K562 (cell line): ENCODE measurements around the gene DAP. TPM values are rescaled to one million over a fixed set of nuclear protein-coding genes. Genes with fewer than 3 reads are reported as not detected.
A peak's percentile ranks its signal among the peaks of the same experiment; 100 is the strongest.

Experiments used
- ARHGAP35 ChIP-seq: fragments of 450-650 bp; IDR thresholded peaks from 2 replicates; pipeline ENCODE4 v1.6.1; 2018; ENCODE audit not compliant: partially characterized antibody
- BRD4 ChIP-seq: fragments of 200-600 bp; sonication (generic); IDR thresholded peaks from 2 replicates; pipeline ENCODE4 v1.6.1; 2017; ENCODE audit warnings: inconsistent platforms
- EHMT2 ChIP-seq: fragments of 450-650 bp; IDR thresholded peaks from 2 replicates; pipeline ENCODE4 v1.6.1; 2018; ENCODE audit warnings: antibody characterized with exemption
- ETV1 ChIP-seq: fragments of 450-650 bp; conservative IDR thresholded peaks from 2 replicates; pipeline ENCODE4 v1.6.1; 2016; ENCODE audit warnings: missing genetic modification characterization, control low read depth, low read depth, missing compliant biosample characterization
- EZH2 ChIP-seq: IDR thresholded peaks from 2 replicates; pipeline ENCODE4 v1.6.1; 2012; ENCODE audit warnings: low read depth, mild to moderate bottlenecking, inconsistent platforms, low read length, borderline replicate concordance
- FOXK2 ChIP-seq, 2 experiments: fragments of 450-650 bp; IDR thresholded peaks in 1 of 2; conservative IDR thresholded peaks in 1 of 2; 2 replicates each; pipeline ENCODE4 v1.6.1; 2016; ENCODE audit warnings: low read depth in 2 of 2, mild to moderate bottlenecking in 1 of 2
- KLF1 ChIP-seq: fragments of 450-650 bp; IDR thresholded peaks from 2 replicates; pipeline ENCODE4 v1.6.1; 2016; ENCODE audit warnings: missing genetic modification characterization, missing compliant biosample characterization
- MCM3 ChIP-seq: fragments of 450-650 bp; IDR thresholded peaks from 2 replicates; pipeline ENCODE4 v1.6.1; 2016
- OTX1 ChIP-seq: fragments of 450-650 bp; formaldehyde crosslinking; IDR thresholded peaks from 2 replicates; pipeline ENCODE4 v1.4.0; 2022; ENCODE audit warnings: mild to moderate bottlenecking
- POLR2G ChIP-seq: fragments of 200-400 bp; formaldehyde crosslinking; IDR thresholded peaks from 2 replicates; pipeline ENCODE4 v1.6.1; 2017; ENCODE audit warnings: low read depth, mild to moderate bottlenecking, antibody characterized with exemption, low read length, moderate library complexity
- RBM34 ChIP-seq: fragments of 200-400 bp; formaldehyde crosslinking; IDR thresholded peaks from 2 replicates; pipeline ENCODE4 v1.6.1; 2018; ENCODE audit warnings: low read length, borderline replicate concordance; ENCODE audit not compliant: insufficient read depth
- TAF1 ChIP-seq: IDR thresholded peaks from 2 replicates; pipeline ENCODE4 v1.6.1; 2011; ENCODE audit warnings: mild to moderate bottlenecking, low read length, moderate library complexity; ENCODE audit not compliant: insufficient read depth, control insufficient read depth, severe bottlenecking; ENCODE audit errors: extremely low read depth
- WHSC1 ChIP-seq: IDR thresholded peaks from one replicate; pipeline ENCODE4 v1.6.1; 2012; ENCODE audit warnings: low read length, control low read depth, inconsistent platforms
- polyA plus RNA-seq, 8 experiments: library from polyadenylated mRNA; depleted of rRNA in 4 of 8; stranded (reverse) in 5 of 8; unstranded in 3 of 8; fragments of >200 nt; fragmentation: Nextera tagmentation in 2 of 8; fragmentation: Illumina TruSeq in 1 of 8; extraction: Ambion mirVana in 2 of 8; extraction: Trizol in 1 of 8; gene quantifications; 2 replicates each; pipeline versions ENCODE4 v1.2.1 to v1.2.3, GENCODE V29; 2011 to 2014; ENCODE audit warnings: inconsistent platforms in 1 of 8, missing spikeins in 1 of 8
- total RNA-seq, 7 experiments: library from RNA; depleted of rRNA in 6 of 7; stranded (reverse); fragments of >200 nt in 6 of 7; fragmentation: Illumina TruSeq in 2 of 7; extraction: Trizol in 2 of 7; gene quantifications; 2 replicates each; pipeline versions ENCODE4 v1.2.1 to v1.2.3, GENCODE V29; 2011 to 2021; ENCODE audit warnings: low replicate concordance in 1 of 7
- TF ChIP-seq, protein P1 (sequence below): fragments of 450-650 bp; IDR thresholded peaks from 2 replicates; pipeline ENCODE4 v1.6.1; 2016; ENCODE audit warnings: mild to moderate bottlenecking, moderate library complexity
- TF ChIP-seq, protein P2 (sequence below): sonication (generic); formaldehyde crosslinking; IDR thresholded peaks from 2 replicates; pipeline ENCODE4 v1.8.1; 2023; ENCODE audit warnings: mild to moderate bottlenecking, missing genetic modification reagents

Gene DAP
- total and polyA plus RNA-seq, 9 of the 15 experiments (the other 6 are each of a cell fraction or from before 2014, with no cell fraction given): 14.1 to 151 (median 34.5) TPM

DNA sequence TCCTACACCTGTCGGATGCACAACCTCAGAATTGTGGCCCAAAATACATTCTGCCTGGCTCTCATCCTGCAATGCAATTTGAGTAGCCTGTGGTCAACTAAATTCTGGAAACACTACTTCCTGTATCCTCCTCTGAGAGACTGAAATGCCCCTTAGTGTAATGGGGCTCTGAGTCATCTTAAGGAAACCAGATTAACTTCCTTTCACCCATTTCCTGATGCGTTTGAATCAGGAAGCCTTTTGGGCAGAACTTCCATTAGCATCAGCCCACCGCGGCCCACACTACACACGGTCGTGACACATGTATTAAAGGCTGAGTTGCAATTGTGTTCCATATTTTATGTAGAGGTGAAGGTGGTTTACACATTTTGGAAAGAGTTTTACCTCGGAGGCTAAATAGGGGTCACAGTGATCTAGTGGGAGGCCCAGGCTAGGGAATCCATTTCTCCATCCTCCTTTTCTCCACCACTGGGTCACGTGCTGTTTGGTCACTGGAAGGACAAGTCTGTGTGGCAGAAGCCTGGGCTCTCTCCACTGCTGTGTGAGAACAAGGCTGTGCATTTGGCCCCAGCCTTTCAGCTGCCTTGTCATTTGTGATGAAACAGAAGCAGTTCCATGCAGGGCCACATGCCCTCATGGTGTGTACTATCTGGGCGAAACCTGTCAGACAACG lies 55.9 kb downstream of the DAP start (continued):
- TF ChIP-seq FOXK2 (conservative IDR thresholded peaks at IDR 0.05 in 1 of 2, IDR thresholded peaks at IDR 0.05 in 1 of 2; ENCODE audit: low read depth in 2 of 2): no peak
- TF ChIP-seq RBM34: no peak
- TF ChIP-seq BRD4: no peak
- TF ChIP-seq WHSC1: no peak
- TF ChIP-seq, protein P1, sequence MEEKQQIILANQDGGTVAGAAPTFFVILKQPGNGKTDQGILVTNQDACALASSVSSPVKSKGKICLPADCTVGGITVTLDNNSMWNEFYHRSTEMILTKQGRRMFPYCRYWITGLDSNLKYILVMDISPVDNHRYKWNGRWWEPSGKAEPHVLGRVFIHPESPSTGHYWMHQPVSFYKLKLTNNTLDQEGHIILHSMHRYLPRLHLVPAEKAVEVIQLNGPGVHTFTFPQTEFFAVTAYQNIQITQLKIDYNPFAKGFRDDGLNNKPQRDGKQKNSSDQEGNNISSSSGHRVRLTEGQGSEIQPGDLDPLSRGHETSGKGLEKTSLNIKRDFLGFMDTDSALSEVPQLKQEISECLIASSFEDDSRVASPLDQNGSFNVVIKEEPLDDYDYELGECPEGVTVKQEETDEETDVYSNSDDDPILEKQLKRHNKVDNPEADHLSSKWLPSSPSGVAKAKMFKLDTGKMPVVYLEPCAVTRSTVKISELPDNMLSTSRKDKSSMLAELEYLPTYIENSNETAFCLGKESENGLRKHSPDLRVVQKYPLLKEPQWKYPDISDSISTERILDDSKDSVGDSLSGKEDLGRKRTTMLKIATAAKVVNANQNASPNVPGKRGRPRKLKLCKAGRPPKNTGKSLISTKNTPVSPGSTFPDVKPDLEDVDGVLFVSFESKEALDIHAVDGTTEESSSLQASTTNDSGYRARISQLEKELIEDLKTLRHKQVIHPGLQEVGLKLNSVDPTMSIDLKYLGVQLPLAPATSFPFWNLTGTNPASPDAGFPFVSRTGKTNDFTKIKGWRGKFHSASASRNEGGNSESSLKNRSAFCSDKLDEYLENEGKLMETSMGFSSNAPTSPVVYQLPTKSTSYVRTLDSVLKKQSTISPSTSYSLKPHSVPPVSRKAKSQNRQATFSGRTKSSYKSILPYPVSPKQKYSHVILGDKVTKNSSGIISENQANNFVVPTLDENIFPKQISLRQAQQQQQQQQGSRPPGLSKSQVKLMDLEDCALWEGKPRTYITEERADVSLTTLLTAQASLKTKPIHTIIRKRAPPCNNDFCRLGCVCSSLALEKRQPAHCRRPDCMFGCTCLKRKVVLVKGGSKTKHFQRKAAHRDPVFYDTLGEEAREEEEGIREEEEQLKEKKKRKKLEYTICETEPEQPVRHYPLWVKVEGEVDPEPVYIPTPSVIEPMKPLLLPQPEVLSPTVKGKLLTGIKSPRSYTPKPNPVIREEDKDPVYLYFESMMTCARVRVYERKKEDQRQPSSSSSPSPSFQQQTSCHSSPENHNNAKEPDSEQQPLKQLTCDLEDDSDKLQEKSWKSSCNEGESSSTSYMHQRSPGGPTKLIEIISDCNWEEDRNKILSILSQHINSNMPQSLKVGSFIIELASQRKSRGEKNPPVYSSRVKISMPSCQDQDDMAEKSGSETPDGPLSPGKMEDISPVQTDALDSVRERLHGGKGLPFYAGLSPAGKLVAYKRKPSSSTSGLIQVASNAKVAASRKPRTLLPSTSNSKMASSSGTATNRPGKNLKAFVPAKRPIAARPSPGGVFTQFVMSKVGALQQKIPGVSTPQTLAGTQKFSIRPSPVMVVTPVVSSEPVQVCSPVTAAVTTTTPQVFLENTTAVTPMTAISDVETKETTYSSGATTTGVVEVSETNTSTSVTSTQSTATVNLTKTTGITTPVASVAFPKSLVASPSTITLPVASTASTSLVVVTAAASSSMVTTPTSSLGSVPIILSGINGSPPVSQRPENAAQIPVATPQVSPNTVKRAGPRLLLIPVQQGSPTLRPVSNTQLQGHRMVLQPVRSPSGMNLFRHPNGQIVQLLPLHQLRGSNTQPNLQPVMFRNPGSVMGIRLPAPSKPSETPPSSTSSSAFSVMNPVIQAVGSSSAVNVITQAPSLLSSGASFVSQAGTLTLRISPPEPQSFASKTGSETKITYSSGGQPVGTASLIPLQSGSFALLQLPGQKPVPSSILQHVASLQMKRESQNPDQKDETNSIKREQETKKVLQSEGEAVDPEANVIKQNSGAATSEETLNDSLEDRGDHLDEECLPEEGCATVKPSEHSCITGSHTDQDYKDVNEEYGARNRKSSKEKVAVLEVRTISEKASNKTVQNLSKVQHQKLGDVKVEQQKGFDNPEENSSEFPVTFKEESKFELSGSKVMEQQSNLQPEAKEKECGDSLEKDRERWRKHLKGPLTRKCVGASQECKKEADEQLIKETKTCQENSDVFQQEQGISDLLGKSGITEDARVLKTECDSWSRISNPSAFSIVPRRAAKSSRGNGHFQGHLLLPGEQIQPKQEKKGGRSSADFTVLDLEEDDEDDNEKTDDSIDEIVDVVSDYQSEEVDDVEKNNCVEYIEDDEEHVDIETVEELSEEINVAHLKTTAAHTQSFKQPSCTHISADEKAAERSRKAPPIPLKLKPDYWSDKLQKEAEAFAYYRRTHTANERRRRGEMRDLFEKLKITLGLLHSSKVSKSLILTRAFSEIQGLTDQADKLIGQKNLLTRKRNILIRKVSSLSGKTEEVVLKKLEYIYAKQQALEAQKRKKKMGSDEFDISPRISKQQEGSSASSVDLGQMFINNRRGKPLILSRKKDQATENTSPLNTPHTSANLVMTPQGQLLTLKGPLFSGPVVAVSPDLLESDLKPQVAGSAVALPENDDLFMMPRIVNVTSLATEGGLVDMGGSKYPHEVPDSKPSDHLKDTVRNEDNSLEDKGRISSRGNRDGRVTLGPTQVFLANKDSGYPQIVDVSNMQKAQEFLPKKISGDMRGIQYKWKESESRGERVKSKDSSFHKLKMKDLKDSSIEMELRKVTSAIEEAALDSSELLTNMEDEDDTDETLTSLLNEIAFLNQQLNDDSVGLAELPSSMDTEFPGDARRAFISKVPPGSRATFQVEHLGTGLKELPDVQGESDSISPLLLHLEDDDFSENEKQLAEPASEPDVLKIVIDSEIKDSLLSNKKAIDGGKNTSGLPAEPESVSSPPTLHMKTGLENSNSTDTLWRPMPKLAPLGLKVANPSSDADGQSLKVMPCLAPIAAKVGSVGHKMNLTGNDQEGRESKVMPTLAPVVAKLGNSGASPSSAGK: no peak
- no peak for TF ChIP-seq TAF1
- no peak for TF ChIP-seq MCM3
- no peak for TF ChIP-seq KLF1 (tag)
- TF ChIP-seq, protein P2, sequence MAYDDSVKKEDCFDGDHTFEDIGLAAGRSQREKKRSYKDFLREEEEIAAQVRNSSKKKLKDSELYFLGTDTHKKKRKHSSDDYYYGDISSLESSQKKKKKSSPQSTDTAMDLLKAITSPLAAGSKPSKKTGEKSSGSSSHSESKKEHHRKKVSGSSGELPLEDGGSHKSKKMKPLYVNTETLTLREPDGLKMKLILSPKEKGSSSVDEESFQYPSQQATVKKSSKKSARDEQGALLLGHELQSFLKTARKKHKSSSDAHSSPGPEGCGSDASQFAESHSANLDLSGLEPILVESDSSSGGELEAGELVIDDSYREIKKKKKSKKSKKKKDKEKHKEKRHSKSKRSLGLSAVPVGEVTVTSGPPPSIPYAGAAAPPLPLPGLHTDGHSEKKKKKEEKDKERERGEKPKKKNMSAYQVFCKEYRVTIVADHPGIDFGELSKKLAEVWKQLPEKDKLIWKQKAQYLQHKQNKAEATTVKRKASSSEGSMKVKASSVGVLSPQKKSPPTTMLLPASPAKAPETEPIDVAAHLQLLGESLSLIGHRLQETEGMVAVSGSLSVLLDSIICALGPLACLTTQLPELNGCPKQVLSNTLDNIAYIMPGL: no peak
- TF ChIP-seq POLR2G: no peak
- peak; percentile 71 for TF ChIP-seq ETV1 (tag)
- TF ChIP-seq OTX1 (CRISPR knock-in tag): no peak
- TF ChIP-seq ARHGAP35: no peak
- TF ChIP-seq EZH2: no peak
- no peak for TF ChIP-seq EHMT2
